WTC11 (cell line): ENCODE data around the gene SRSF12. TPM values are rescaled to one million over a fixed set of nuclear protein-coding genes. Genes with fewer than 3 reads are reported as not detected.

ENCODE experiments used
- ATAC-seq: fragments of 200-7000 bp; cut with Tn5 transposase; 2 replicates; pipeline ENCODE4 v1.10.0; 2021; ENCODE audit warnings: mild to moderate bottlenecking, moderate library complexity
- CTCF ChIA-PET: fragments of 300-600 bp; sonication (Branson Sonifier 250); formaldehyde crosslinking; loops from one replicate; lab custom pipeline; 2021; ENCODE audit warnings: antibody characterized with exemption; lab: Charles Lee
- POLR2A ChIA-PET: fragments of 350-600 bp; sonication (Branson Sonifier 250); formaldehyde crosslinking; loops from one replicate; lab custom pipeline; 2021; ENCODE audit warnings: antibody characterized with exemption; lab: Charles Lee
- DNase-seq: peaks from one replicate; pipeline ENCODE4 v3.0.0; 2021; ENCODE audit warnings: low spot score
- H3K27ac Mint-ChIP-seq: 2 replicates; pipeline ENCODE4 v1.8.0; 2021; ENCODE audit warnings: mixed read lengths
- H3K27me3 Mint-ChIP-seq: 2 replicates; pipeline ENCODE4 v1.8.0; 2021; ENCODE audit warnings: low read depth, mild to moderate bottlenecking, moderate library complexity, mixed read lengths
- H3K36me3 Mint-ChIP-seq: 2 replicates; pipeline ENCODE4 v1.8.0; 2021; ENCODE audit warnings: mixed read lengths
- H3K4me1 Mint-ChIP-seq: 2 replicates; pipeline ENCODE4 v1.8.0; 2022; ENCODE audit warnings: mixed read lengths
- H3K4me3 Mint-ChIP-seq: 2 replicates; pipeline ENCODE4 v1.8.0; 2021; ENCODE audit warnings: mild to moderate bottlenecking, moderate library complexity, mixed read lengths
- H3K9me3 Mint-ChIP-seq: 2 replicates; pipeline ENCODE4 v1.8.0; 2021; ENCODE audit warnings: mixed read lengths
- CBFB ChIP-seq: sonication (generic); formaldehyde crosslinking; IDR thresholded peaks from 2 replicates; pipeline ENCODE4 v1.8.1; 2022; ENCODE audit warnings: mild to moderate bottlenecking, low read depth, missing genetic modification reagents
- ETV6 ChIP-seq: sonication (generic); formaldehyde crosslinking; IDR thresholded peaks from 2 replicates; pipeline ENCODE4 v1.8.1; 2022; ENCODE audit warnings: mild to moderate bottlenecking, missing genetic modification reagents
- JUN ChIP-seq: sonication (generic); formaldehyde crosslinking; IDR thresholded peaks from 2 replicates; pipeline ENCODE4 v1.8.0; 2023; ENCODE audit warnings: mild to moderate bottlenecking, missing genetic modification reagents
- MXD4 ChIP-seq: fragments of 250-450 bp; sonication (Bioruptor Pico); IDR thresholded peaks from 2 replicates; pipeline ENCODE4 v1.8.0; 2021; ENCODE audit warnings: mild to moderate bottlenecking, moderate library complexity, borderline replicate concordance
- NR1H2 ChIP-seq: sonication (generic); formaldehyde crosslinking; IDR thresholded peaks from 2 replicates; pipeline ENCODE4 v1.9.0; 2021; ENCODE audit warnings: mild to moderate bottlenecking, moderate library complexity, missing genetic modification reagents
- TCF7 ChIP-seq: sonication (generic); formaldehyde crosslinking; IDR thresholded peaks from 2 replicates; pipeline ENCODE4 v1.8.0; 2022; ENCODE audit warnings: mild to moderate bottlenecking, low read depth, missing genetic modification reagents, moderate library complexity
- TEAD1 ChIP-seq: sonication (generic); formaldehyde crosslinking; IDR thresholded peaks from 2 replicates; pipeline ENCODE4 v1.8.0; 2022; ENCODE audit warnings: mild to moderate bottlenecking, missing genetic modification reagents
- TEAD4 ChIP-seq: sonication (generic); formaldehyde crosslinking; IDR thresholded peaks from 2 replicates; pipeline ENCODE4 v1.8.0; 2022; ENCODE audit warnings: mild to moderate bottlenecking, missing genetic modification reagents
- ZNF219 ChIP-seq: sonication (generic); formaldehyde crosslinking; IDR thresholded peaks from 2 replicates; pipeline ENCODE4 v1.8.0; 2023; ENCODE audit warnings: missing genetic modification reagents, mild to moderate bottlenecking, borderline replicate concordance
- ZNF232 ChIP-seq: sonication (generic); formaldehyde crosslinking; IDR thresholded peaks from 2 replicates; pipeline ENCODE4 v1.8.0; 2022; ENCODE audit warnings: mild to moderate bottlenecking, missing genetic modification reagents
- total RNA-seq: library from RNA; stranded (reverse); gene quantifications from 3 replicates; pipeline ENCODE4 v1.2.3, GENCODE V29; 2021
- TF ChIP-seq, protein P1 (sequence below): sonication (generic); formaldehyde crosslinking; IDR thresholded peaks from 2 replicates; pipeline ENCODE4 v1.8.0; 2022; ENCODE audit warnings: mild to moderate bottlenecking, missing genetic modification reagents
- TF ChIP-seq, protein P2 (sequence below): fragments of 200-600 bp; IDR thresholded peaks from 2 replicates; pipeline ENCODE4 v1.8.0; 2022; ENCODE audit warnings: antibody characterized with exemption
- TF ChIP-seq, protein P3 (sequence below): sonication (generic); formaldehyde crosslinking; IDR thresholded peaks from 2 replicates; pipeline ENCODE4 v1.8.0; 2022; ENCODE audit warnings: mild to moderate bottlenecking, missing genetic modification reagents
- TF ChIP-seq, protein P4 (sequence below): fragments of 250-450 bp; sonication (Bioruptor Pico); IDR thresholded peaks from 2 replicates; pipeline ENCODE4 v2.1.2; 2022; ENCODE audit warnings: mild to moderate bottlenecking, moderate library complexity
- TF ChIP-seq, protein P5 (sequence below): fragments of 250-450 bp; sonication (Bioruptor Pico); IDR thresholded peaks from 2 replicates; pipeline ENCODE4 v1.9.0; 2021; ENCODE audit warnings: mild to moderate bottlenecking
- TF ChIP-seq, protein P6 (sequence below): sonication (generic); formaldehyde crosslinking; IDR thresholded peaks from 2 replicates; pipeline ENCODE4 v1.8.0; 2022; ENCODE audit warnings: missing genetic modification reagents
- TF ChIP-seq, protein P7 (sequence below): sonication (generic); formaldehyde crosslinking; IDR thresholded peaks from 2 replicates; pipeline ENCODE4 v1.8.1; 2022; ENCODE audit warnings: low read depth, missing genetic modification reagents, borderline replicate concordance
- TF ChIP-seq, protein P8 (sequence below): sonication (generic); formaldehyde crosslinking; conservative IDR thresholded peaks from 2 replicates; pipeline ENCODE4 v1.8.1; 2022; ENCODE audit warnings: mild to moderate bottlenecking, missing genetic modification reagents

The SRSF12 gene
- total RNA-seq, 1 experiment from 2014 or later = 3.8 TPM

DNA sequence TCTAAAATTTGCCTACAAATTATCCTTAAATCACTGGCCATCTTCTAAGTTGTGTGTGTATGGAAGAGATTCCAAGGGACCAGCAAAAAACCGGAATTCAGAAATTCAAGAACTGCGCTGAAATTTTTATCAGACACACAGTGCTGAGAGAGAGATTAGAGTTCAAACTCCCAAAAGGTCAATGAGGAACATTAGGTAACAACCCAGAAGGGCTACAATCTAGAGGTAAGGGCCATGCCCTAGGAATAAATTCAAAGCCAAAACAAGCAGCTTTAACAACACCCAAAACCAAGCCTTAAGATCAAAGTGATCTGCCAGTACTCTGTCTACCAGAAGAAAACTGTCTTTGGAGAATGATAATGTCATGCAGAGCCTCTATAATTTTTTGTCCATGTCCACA is 17.8 kb downstream of the SRSF12 start:
- Mint-ChIP-seq H3K27ac (no peak overlapping the region), H3K9me3 (no peaks in the 10 kb centered on the region), H3K36me3 (peaks cover 6% of the 10 kb centered on the region), H3K27me3 (no peaks in the 10 kb centered on the region), H3K4me3 (no peak overlapping the region), H3K4me1 (no peaks in the 10 kb centered on the region)
- ChIA-PET CTCF (interaction anchor here (1.1 kb wide), 1 partner anchor 23 kb away, joined by 3 read pairs; no protein-coding TSS in a partner anchor), POLR2A (no interaction called here)
- DNase-seq = no peak
- no peak for ATAC-seq
- TF ChIP-seq, protein P1, sequence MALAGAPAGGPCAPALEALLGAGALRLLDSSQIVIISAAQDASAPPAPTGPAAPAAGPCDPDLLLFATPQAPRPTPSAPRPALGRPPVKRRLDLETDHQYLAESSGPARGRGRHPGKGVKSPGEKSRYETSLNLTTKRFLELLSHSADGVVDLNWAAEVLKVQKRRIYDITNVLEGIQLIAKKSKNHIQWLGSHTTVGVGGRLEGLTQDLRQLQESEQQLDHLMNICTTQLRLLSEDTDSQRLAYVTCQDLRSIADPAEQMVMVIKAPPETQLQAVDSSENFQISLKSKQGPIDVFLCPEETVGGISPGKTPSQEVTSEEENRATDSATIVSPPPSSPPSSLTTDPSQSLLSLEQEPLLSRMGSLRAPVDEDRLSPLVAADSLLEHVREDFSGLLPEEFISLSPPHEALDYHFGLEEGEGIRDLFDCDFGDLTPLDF (CRISPR knock-in tag) = no peak
- no peak for TF ChIP-seq MXD4 (CRISPR knock-in tag)

DNA sequence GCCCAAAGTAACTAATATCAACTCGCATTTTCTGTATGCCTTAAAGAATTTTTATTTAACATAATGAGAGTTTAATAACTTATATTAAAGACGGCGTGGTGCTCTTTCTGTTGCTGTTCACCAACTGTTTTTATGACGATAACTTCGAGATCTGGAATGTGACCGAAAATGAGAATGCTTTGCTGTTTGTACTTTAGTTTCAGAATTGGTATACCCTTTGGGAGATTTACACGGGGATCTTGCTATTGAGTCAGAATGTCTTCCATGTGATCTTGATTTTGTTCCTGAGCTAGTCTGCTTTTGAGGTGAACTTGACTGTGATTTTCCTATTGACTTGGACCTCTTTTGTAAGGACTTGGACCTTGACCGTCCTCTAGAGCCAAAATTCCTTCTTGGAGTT is 19.4 kb downstream of the SRSF12 start:
- TF ChIP-seq CBFB (CRISPR knock-in tag) (no peak), ETV6 (no peak), JUN (CRISPR knock-in tag) (no peak), TCF7 (CRISPR knock-in tag) (no peak), TEAD1 (CRISPR knock-in tag) (no peak), NR1H2 (CRISPR knock-in tag) (no peak), ZNF232 (no peak)
- TF ChIP-seq, protein P2, sequence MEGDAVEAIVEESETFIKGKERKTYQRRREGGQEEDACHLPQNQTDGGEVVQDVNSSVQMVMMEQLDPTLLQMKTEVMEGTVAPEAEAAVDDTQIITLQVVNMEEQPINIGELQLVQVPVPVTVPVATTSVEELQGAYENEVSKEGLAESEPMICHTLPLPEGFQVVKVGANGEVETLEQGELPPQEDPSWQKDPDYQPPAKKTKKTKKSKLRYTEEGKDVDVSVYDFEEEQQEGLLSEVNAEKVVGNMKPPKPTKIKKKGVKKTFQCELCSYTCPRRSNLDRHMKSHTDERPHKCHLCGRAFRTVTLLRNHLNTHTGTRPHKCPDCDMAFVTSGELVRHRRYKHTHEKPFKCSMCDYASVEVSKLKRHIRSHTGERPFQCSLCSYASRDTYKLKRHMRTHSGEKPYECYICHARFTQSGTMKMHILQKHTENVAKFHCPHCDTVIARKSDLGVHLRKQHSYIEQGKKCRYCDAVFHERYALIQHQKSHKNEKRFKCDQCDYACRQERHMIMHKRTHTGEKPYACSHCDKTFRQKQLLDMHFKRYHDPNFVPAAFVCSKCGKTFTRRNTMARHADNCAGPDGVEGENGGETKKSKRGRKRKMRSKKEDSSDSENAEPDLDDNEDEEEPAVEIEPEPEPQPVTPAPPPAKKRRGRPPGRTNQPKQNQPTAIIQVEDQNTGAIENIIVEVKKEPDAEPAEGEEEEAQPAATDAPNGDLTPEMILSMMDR = no peak
- TF ChIP-seq, protein P3, sequence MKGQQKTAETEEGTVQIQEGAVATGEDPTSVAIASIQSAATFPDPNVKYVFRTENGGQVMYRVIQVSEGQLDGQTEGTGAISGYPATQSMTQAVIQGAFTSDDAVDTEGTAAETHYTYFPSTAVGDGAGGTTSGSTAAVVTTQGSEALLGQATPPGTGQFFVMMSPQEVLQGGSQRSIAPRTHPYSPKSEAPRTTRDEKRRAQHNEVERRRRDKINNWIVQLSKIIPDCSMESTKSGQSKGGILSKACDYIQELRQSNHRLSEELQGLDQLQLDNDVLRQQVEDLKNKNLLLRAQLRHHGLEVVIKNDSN = no peak
- TF ChIP-seq, protein P4, sequence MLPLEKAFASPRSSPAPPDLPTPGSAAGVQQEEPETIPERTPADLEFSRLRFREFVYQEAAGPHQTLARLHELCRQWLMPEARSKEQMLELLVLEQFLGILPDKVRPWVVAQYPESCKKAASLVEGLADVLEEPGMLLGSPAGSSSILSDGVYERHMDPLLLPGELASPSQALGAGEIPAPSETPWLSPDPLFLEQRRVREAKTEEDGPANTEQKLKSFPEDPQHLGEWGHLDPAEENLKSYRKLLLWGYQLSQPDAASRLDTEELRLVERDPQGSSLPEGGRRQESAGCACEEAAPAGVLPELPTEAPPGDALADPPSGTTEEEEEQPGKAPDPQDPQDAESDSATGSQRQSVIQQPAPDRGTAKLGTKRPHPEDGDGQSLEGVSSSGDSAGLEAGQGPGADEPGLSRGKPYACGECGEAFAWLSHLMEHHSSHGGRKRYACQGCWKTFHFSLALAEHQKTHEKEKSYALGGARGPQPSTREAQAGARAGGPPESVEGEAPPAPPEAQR = no peak
- CTCF ChIA-PET = interaction anchor here (0.8 kb wide), 1 partner anchor 1842 kb away, joined by 3 read pairs; no protein-coding TSS in a partner anchor
- POLR2A ChIA-PET = interaction anchor here (0.7 to 1.1 kb wide), 2 partner anchors 13 to 201 kb away, joined by 3 to 4 read pairs; no protein-coding TSS in a partner anchor
- peaks cover 2% of the 10 kb centered on the region; the same call in 1 of the 2 replicates for H3K36me3 Mint-ChIP-seq
- H3K27me3 Mint-ChIP-seq = no peaks in the 10 kb centered on the region
- no peak overlapping the region for H3K4me3 Mint-ChIP-seq
- H3K9me3 Mint-ChIP-seq = no peaks in the 10 kb centered on the region
- ATAC-seq = no peak
- DNase-seq = no peak
- no peaks in the 10 kb centered on the region for H3K4me1 Mint-ChIP-seq
- H3K27ac Mint-ChIP-seq = no peak overlapping the region

DNA sequence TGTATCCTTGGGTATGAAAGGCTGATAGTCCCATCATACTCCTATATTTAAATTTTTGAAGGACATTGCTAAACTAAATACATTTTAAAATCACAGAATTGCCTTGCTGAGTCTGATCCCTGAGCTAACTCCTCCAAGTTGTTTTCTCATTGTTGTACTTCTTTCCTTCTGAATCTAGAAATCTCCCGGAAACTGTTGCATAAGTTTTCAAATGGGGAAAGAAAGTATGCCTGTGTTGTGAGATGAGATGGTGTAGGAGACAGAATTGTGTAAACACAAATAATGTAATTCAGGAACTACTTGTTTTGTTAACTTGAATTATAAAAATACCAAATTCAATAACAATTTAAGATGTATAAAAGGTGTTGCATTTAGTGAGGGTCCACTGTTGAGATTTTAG is 30.0 kb downstream of the SRSF12 start:
- Mint-ChIP-seq H3K4me1 (peaks cover 42% of the 10 kb centered on the region), H3K36me3 (peaks cover 11% of the 10 kb centered on the region), H3K27me3 (peaks cover 3% of the 10 kb centered on the region; the same call in 1 of the 2 replicates), H3K4me3 (no peak overlapping the region), H3K27ac (no peak overlapping the region), H3K9me3 (no peaks in the 10 kb centered on the region)
- ATAC-seq (no peak), DNase-seq (no peak)
- CTCF ChIA-PET = no interaction called here
- POLR2A ChIA-PET = no interaction called here
- TF ChIP-seq, protein P5, sequence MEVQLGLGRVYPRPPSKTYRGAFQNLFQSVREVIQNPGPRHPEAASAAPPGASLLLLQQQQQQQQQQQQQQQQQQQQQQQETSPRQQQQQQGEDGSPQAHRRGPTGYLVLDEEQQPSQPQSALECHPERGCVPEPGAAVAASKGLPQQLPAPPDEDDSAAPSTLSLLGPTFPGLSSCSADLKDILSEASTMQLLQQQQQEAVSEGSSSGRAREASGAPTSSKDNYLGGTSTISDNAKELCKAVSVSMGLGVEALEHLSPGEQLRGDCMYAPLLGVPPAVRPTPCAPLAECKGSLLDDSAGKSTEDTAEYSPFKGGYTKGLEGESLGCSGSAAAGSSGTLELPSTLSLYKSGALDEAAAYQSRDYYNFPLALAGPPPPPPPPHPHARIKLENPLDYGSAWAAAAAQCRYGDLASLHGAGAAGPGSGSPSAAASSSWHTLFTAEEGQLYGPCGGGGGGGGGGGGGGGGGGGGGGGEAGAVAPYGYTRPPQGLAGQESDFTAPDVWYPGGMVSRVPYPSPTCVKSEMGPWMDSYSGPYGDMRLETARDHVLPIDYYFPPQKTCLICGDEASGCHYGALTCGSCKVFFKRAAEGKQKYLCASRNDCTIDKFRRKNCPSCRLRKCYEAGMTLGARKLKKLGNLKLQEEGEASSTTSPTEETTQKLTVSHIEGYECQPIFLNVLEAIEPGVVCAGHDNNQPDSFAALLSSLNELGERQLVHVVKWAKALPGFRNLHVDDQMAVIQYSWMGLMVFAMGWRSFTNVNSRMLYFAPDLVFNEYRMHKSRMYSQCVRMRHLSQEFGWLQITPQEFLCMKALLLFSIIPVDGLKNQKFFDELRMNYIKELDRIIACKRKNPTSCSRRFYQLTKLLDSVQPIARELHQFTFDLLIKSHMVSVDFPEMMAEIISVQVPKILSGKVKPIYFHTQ (CRISPR knock-in tag) = no peak
- TF ChIP-seq TEAD4 (CRISPR knock-in tag) = no peak
- TF ChIP-seq ZNF219 (CRISPR knock-in tag) = no peak
- TF ChIP-seq, protein P6, sequence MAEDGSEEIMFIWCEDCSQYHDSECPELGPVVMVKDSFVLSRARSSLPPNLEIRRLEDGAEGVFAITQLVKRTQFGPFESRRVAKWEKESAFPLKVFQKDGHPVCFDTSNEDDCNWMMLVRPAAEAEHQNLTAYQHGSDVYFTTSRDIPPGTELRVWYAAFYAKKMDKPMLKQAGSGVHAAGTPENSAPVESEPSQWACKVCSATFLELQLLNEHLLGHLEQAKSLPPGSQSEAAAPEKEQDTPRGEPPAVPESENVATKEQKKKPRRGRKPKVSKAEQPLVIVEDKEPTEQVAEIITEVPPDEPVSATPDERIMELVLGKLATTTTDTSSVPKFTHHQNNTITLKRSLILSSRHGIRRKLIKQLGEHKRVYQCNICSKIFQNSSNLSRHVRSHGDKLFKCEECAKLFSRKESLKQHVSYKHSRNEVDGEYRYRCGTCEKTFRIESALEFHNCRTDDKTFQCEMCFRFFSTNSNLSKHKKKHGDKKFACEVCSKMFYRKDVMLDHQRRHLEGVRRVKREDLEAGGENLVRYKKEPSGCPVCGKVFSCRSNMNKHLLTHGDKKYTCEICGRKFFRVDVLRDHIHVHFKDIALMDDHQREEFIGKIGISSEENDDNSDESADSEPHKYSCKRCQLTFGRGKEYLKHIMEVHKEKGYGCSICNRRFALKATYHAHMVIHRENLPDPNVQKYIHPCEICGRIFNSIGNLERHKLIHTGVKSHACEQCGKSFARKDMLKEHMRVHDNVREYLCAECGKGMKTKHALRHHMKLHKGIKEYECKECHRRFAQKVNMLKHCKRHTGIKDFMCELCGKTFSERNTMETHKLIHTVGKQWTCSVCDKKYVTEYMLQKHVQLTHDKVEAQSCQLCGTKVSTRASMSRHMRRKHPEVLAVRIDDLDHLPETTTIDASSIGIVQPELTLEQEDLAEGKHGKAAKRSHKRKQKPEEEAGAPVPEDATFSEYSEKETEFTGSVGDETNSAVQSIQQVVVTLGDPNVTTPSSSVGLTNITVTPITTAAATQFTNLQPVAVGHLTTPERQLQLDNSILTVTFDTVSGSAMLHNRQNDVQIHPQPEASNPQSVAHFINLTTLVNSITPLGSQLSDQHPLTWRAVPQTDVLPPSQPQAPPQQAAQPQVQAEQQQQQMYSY (CRISPR knock-in tag) = no peak
- TF ChIP-seq, protein P7, sequence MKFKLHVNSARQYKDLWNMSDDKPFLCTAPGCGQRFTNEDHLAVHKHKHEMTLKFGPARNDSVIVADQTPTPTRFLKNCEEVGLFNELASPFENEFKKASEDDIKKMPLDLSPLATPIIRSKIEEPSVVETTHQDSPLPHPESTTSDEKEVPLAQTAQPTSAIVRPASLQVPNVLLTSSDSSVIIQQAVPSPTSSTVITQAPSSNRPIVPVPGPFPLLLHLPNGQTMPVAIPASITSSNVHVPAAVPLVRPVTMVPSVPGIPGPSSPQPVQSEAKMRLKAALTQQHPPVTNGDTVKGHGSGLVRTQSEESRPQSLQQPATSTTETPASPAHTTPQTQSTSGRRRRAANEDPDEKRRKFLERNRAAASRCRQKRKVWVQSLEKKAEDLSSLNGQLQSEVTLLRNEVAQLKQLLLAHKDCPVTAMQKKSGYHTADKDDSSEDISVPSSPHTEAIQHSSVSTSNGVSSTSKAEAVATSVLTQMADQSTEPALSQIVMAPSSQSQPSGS (CRISPR knock-in tag) = no peak
- TF ChIP-seq, protein P8, sequence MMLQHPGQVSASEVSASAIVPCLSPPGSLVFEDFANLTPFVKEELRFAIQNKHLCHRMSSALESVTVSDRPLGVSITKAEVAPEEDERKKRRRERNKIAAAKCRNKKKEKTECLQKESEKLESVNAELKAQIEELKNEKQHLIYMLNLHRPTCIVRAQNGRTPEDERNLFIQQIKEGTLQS = no peak
